ENCODE measurements around the gene SH3BP2. TPM values are rescaled to one million over a fixed set of nuclear protein-coding genes. Genes with fewer than 3 reads are reported as not detected.

SH3BP2 gene
- polyA plus RNA-seq, 1 donor from 2014 or later, result 87.9 TPM

- Histone ChIP-seq H2AFZ (ENCODE audit: low read depth, low read length) (no peak overlapping the region), H3K9me3 (ENCODE audit: low read length) (no peaks in the 10 kb centered on the region), H4K20me1 (ENCODE audit: insufficient read depth) (no peaks in the 10 kb centered on the region), H3K4me3 (ENCODE audit: low read length) (no peak overlapping the region), H3K36me3 (ENCODE audit: insufficient read depth, low read length) (no peaks in the 10 kb centered on the region), H3K9ac (ENCODE audit: low read length) (no peak overlapping the region), H3K27me3 (ENCODE audit: insufficient read depth, low read depth, low read length) (no peaks in the 10 kb centered on the region), H3K27ac (ENCODE audit: low read length) (no peak overlapping the region), H3F3A (ENCODE audit: insufficient read depth, low read length, poor library complexity, severe bottlenecking) (no peaks in the 10 kb centered on the region), H3K79me2 (replicated peaks; ENCODE audit: insufficient read depth, low read length) (no peaks in the 10 kb centered on the region), H3K4me2 (ENCODE audit: low read length) (no peak overlapping the region), H3K9me2 (ENCODE audit: insufficient read depth, low read length) (no peaks in the 10 kb centered on the region)
- no peak for TF ChIP-seq CTCF (IDR thresholded peaks at IDR 0.05; ENCODE audit: poor library complexity, severe bottlenecking)
- TF ChIP-seq TAF1 (IDR thresholded peaks at IDR 0.05; ENCODE audit: low read depth), result no peak
- TF ChIP-seq POLR2AphosphoS5 (IDR thresholded peaks at IDR 0.05), result no peak
- TF ChIP-seq RAD21 (conservative IDR thresholded peaks at IDR 0.05), result no peak
Observed at GRCh38 chr4:2761035-2761923, 31.6 kb upstream of the SH3BP2 start.

- H2AFZ ChIP-seq (ENCODE audit: low read depth, low read length), result no peak overlapping the region
Observed at GRCh38 chr4:2762048-2762447, 30.8 kb upstream of the SH3BP2 start.

More at GRCh38 chr4:2762048-2762447, 30.8 kb upstream of the SH3BP2 start:
- H3K79me2 ChIP-seq (replicated peaks; ENCODE audit: insufficient read depth, low read length), result no peaks in the 10 kb centered on the region
- H3K4me2 ChIP-seq (ENCODE audit: low read length), result no peak overlapping the region
- H3K9ac ChIP-seq (ENCODE audit: low read length), result no peak overlapping the region
- no peaks in the 10 kb centered on the region for H3K9me3 ChIP-seq (ENCODE audit: low read length)
- H3K9me2 ChIP-seq (ENCODE audit: insufficient read depth, low read length), result no peaks in the 10 kb centered on the region
- H3K27ac ChIP-seq (ENCODE audit: low read length), result no peak overlapping the region
- H3K36me3 ChIP-seq (ENCODE audit: insufficient read depth, low read length), result no peaks in the 10 kb centered on the region
- H3K4me3 ChIP-seq (ENCODE audit: low read length), result no peak overlapping the region
- no peaks in the 10 kb centered on the region for H4K20me1 ChIP-seq (ENCODE audit: insufficient read depth)
- H3K27me3 ChIP-seq (ENCODE audit: insufficient read depth, low read depth, low read length), result no peaks in the 10 kb centered on the region
- H3F3A ChIP-seq (ENCODE audit: insufficient read depth, low read length, poor library complexity, severe bottlenecking), result no peaks in the 10 kb centered on the region
- no peak for TF ChIP-seq POLR2AphosphoS5 (IDR thresholded peaks at IDR 0.05)
- TF ChIP-seq CTCF (IDR thresholded peaks at IDR 0.05; ENCODE audit: poor library complexity, severe bottlenecking), result no peak
- no peak for TF ChIP-seq SMC3 (conservative IDR thresholded peaks at IDR 0.05; ENCODE audit: poor library complexity)
- TF ChIP-seq EZH2 (IDR thresholded peaks at IDR 0.05; ENCODE audit: borderline replicate concordance, insufficient read depth, low read length, poor library complexity, severe bottlenecking), result no peak
- no peak for TF ChIP-seq MXI1 (conservative IDR thresholded peaks at IDR 0.05; ENCODE audit: poor library complexity, severe bottlenecking)
- TF ChIP-seq REST (IDR thresholded peaks at IDR 0.05; ENCODE audit: borderline replicate concordance), result no peak
- TF ChIP-seq TAF1 (IDR thresholded peaks at IDR 0.05; ENCODE audit: low read depth), result no peak
- no peak for TF ChIP-seq RAD21 (conservative IDR thresholded peaks at IDR 0.05)
- no peak for TF ChIP-seq EP300 (conservative IDR thresholded peaks at IDR 0.05; ENCODE audit: poor library complexity, severe bottlenecking)

All from neural cell (in vitro differentiated cells).